Fibroblast of villous mesenchyme (primary cell): Measurements from ENCODE around the gene PDCD7. TPM values are rescaled to one million over a fixed set of nuclear protein-coding genes. Genes with fewer than 3 reads are reported as not detected.
A peak's percentile ranks its signal among the peaks of the same experiment; 100 is the strongest.

Experiments used
- DNase-seq: peaks from one replicate; pipeline ENCODE4 v3.0.0-alpha.2; 2010; ENCODE audit warnings: low read depth
- H3K4me3 ChIP-seq: 2 replicates; pipeline ENCODE4 v1.5.1; 2011; ENCODE audit warnings: low read depth, mild to moderate bottlenecking, low read length
- CTCF ChIP-seq: IDR thresholded peaks from 2 replicates; pipeline ENCODE4 v1.5.1; 2012; ENCODE audit warnings: low read depth, mild to moderate bottlenecking, low read length; ENCODE audit not compliant: insufficient read depth
- total RNA-seq: library from RNA; depleted of rRNA; stranded (reverse); fragments of >200 nt; gene quantifications from 2 replicates; pipeline ENCODE4 v1.2.3, GENCODE V29; 2012

Gene PDCD7
- total RNA-seq, 1 donor: 20.7 TPM

- TF ChIP-seq CTCF: peak; percentile 49
- no peak overlapping the region for H3K4me3 ChIP-seq
- no peak for DNase-seq
These were observed 47.5 kb downstream of the PDCD7 start for GRCh38 chr15:65085990-65086679.

GRCh38 chr15:65085207-65085753, 48.3 kb downstream of the PDCD7 start:
- H3K4me3 ChIP-seq: no peak overlapping the region
- no peak for TF ChIP-seq CTCF
- no peak for DNase-seq

GRCh38 chr15:65084500-65085206, 49.0 kb downstream of the PDCD7 start:
- DNase-seq: no peak
- H3K4me3 ChIP-seq: no peak overlapping the region
- TF ChIP-seq CTCF: no peak

- TF ChIP-seq CTCF: peak; percentile 39
- DNase-seq: peak; percentile 44
- no peak overlapping the region for H3K4me3 ChIP-seq
These were observed 50.3 kb downstream of the PDCD7 start for GRCh38 chr15:65083262-65083701.

- no peak for TF ChIP-seq CTCF
- H3K4me3 ChIP-seq: no peak overlapping the region
- DNase-seq: peak; percentile 46
These were observed 51.2 kb downstream of the PDCD7 start for GRCh38 chr15:65082303-65082953.

GRCh38 chr15:65081758-65082157, 51.9 kb downstream of the PDCD7 start:
- no peak for TF ChIP-seq CTCF
- DNase-seq: no peak
- no peak overlapping the region for H3K4me3 ChIP-seq
